22Rv1 (cell line): Measurements from ENCODE around the gene AOPEP.

Source experiments
- CTCF ChIP-seq: fragments of 450-650 bp; IDR thresholded peaks from 2 replicates; pipeline ENCODE4 v1.5.1; 2017; ENCODE audit warnings: mild to moderate bottlenecking
- ZFX ChIP-seq: fragments of 450-650 bp; IDR thresholded peaks from 2 replicates; pipeline ENCODE4 v1.6.1; 2017; ENCODE audit warnings: antibody characterized with exemption, borderline replicate concordance

- TF ChIP-seq CTCF (no peak), ZFX (no peak)
These were observed 201.5 kb downstream of the AOPEP start for GRCh38 chr9:94927762-94928670.
